Ecto neural progenitor cell (in vitro differentiated cells): ENCODE data around the gene BRME1.
"Not testable (repeated sequence)": the region's sequence is repeated elsewhere in the genome, so short reads cannot be mapped to it uniquely, and the experiment has no call there.

Experiments used
- DNase-seq: peaks from one replicate; pipeline ENCODE4 v3.0.0-alpha.2; 2018; ENCODE audit warnings: low spot score

BRME1 gene

DNA sequence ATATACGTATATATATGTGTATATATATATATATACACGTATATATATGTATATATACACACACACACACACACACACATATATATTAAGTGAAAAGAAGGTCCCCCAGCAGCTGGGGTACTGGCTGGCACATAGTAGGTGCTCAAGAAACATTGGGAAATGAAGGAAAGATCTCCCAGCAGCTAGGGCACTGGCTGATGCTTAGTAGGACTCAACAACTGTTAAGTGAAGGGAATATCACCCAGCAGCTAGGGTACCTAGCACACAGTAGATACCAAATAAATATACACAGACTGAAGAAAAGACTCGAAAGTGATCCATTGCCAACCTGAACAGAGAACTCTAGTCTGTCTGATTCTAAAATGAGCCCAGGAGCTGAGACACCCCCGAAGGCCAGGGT is 20.1 kb upstream of the BRME1 start:
- DNase-seq, result no peak

DNA sequence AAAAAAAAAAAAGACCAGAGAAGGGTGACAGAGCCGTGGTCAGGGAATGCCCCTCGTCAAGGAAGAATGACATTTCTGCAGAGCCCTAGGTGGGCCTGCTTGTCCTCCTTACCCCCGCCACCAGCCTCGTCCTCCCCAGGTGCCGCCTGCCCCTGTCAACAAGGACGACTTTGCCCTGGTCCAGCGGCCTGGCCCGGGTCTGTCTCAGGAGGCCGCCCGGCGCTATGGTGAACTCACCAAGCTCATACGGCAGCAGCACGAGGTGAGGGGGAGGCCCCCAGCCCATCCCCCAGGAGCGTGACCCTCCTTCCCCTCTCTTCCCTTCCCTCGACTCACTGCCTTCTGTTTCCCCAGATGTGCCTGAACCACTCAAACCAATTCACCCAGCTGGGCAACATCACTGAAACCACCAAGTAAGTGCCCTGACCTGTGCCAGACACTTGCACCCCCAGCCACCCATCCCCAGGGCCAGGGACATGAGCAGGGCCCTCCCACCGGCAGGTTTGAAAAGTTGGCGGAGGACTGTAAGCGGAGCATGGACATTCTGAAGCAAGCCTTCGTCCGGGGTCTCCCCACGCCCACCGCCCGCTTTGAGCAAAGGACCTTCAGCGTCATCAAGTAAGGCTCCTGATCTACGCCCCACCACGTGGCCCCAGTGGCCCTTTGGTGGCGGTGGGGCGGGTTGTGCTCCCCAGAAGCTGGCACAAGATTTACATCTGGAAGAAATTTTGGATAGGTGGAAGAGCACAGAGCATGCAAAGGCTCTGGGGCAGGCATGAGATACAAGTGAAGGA is 17.5 kb upstream of the BRME1 start:
- DNase-seq, result no peak

DNA sequence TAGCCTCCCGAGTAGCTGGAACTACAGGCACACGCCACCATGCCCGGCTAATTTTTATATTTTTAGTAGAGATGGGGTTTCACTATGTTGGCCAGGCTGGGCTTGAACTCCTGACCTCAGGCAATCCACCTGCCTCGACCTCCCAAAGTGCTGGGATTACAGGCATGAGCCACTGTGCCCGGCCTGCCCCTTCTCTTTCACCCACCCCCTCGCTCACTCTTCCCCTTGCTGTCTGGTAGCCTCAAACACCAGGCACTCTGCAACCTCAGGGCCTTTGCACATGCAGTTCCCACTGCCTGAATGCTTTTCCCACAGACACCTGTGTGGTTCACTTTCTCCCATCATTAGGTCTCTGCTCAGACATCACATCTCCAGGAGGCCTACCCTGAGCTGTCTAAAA is 16.2 kb upstream of the BRME1 start:
- DNase-seq, result not testable (repeated sequence)

DNA sequence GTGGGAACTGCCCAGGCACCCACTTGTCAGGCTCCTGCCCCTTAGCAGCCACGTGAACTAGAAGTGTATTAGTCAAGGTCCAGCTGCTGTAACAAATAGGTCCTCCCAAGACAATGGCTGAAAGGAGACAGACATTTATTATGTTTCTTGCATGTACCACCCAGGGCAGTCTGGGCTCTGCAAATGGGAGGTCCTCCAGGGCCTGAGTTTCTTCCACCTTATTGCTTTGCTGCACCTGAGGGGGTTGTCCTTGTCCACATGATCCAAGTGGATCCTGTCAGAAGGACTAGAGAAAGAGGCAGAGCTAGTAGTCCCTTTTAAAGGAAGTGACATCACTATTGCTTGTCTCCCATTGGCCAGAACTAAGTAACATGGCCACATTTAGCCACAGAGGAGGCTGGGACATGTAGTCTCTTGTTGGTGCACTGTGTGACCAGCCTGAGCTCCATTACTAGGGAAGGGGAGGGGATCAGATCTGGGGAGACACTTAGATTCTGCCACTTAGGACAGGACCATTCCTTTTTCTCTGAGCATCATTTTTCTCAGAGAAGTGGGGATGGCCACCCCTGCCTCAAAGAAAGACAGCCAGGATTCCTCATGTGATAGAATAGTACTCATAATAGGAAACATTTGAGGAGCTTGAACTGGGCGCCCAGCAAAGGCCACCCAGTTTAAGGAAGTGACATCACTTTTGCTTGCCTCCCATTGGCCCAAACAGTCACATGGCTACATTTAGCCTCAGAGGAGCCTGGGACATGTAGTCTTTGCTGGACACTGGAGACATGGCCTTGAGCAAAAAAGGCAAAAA is 15.2 kb upstream of the BRME1 start:
- DNase-seq, result no peak

DNA sequence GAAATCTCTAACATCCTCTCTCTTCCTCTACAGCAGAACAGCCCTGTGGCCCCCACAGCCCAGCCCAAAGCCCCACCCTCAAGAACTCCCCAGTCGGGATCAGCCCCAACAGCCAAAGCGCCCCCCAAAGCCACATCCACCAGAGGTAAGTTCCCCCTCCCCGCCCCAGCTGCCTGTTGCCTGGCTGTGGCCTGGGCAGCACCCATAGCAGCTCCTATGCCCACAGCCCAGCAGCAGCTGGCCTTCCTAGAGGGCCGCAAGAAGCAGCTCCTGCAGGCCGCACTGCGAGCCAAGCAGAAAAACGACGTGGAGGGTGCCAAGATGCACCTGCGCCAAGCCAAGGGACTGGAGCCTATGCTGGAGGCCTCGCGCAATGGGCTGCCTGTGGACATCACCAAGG is 14.6 kb upstream of the BRME1 start:
- no peak for DNase-seq

DNA sequence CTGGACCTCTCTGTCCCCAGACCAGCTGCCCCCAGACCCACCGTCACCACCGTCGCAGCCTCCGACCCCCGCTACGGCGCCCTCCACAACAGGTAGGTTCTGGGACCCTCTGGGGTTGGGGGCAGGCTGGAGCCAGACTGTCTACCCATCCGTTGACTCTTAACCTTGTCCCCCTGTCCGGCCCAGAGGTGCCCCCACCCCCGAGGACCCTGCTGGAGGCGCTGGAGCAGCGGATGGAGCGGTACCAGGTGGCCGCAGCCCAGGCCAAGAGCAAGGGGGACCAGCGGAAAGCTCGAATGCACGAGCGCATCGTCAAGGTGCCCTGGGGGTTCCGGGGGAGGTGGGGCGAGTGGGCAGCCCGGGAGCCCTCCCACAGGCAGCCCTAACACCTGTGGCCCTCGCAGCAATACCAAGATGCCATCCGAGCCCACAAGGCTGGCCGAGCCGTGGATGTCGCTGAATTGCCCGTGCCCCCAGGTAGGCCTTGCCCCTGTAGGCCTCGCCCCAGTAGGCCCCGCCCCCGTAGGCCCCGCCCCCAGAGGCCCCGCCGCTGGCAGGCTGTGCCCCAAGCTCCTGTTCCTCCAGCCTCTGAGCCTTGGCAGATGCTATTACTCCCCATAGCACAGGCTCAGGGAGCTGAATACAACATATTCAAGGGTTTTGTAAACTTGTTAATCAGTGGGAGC is 13.0 kb upstream of the BRME1 start:
- no peak for DNase-seq

DNA sequence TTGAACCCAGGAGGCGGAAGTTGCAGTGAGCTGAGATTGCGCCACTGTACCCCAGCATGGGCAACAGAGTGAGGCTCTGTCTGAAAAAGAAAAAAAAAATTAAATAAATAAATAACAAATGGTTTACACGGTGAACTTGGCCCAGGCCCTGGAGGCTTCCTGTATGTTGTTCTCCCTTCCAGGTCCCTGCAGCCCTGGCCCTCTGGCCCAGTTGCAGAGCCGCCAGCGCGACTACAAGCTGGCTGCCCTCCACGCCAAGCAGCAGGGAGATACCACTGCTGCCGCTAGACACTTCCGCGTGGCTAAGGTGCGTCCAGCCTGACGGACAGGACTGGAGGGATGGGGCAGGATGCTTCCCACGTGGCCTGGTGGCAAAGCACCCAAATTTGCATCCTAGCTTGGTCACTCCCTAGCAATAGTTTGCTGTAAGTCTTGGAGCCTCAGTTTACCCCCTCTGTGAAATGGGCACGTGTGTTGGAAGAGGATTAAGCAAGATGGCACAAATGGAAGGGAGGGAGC is 12.0 kb upstream of the BRME1 start:
- DNase-seq, result no peak

DNA sequence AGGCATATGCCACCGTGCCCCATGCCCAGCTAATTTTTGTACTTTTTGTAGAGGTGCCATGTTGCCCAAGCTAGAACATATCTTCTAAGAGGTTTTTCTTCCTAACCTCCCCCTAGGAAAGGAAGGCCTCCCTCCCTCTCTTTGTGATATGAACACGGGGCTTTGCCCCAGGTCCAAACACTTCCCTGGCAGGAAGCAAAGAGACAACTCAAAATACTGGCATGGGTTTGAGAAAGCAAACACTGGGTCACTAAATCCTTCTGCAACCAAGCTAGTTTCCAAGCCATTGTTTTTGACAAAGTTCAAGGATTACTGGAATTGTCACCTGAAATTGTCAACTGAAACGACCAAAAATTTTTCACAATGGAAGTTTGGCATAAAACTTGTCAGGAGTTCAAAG is 8.9 kb upstream of the BRME1 start:
- no peak for DNase-seq

DNA sequence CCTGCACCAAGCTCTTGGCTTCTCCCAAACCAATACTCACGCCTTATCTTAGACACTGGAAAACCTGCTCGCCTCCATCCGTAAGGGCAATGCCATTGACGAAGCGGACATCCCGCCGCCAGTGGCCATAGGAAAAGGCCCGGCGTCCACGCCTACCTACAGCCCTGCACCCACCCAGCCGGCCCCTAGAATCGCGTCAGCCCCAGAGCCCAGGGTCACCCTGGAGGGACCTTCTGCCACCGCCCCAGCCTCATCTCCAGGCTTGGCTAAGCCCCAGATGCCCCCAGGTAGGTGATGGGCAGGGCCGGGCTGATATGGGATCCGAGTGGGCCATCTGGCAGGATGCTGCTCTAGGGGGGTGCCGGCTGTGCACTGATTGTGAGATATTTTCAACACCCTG is 7.4 kb upstream of the BRME1 start:
- no peak for DNase-seq

DNA sequence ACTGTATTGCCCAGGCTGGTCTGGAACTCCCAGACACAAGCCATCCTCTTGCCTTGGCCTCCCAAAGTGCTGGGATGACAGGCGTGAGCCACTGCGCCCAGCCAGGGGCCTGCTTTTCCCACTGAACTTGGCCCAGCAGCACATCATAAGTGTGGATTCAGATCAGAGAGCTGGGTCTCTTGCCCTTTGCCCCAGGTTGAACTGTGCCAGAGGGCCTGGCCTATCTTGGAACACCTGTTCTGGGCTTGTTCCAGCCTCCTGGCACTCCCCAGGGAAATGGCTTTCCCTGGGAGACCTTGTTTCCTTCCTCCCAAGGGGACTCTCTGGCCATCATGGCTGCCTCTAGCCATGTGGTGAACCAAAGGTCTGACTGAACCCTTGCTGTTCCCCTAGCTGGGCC is 3.5 kb upstream of the BRME1 start:
- DNase-seq, result no peak

DNA sequence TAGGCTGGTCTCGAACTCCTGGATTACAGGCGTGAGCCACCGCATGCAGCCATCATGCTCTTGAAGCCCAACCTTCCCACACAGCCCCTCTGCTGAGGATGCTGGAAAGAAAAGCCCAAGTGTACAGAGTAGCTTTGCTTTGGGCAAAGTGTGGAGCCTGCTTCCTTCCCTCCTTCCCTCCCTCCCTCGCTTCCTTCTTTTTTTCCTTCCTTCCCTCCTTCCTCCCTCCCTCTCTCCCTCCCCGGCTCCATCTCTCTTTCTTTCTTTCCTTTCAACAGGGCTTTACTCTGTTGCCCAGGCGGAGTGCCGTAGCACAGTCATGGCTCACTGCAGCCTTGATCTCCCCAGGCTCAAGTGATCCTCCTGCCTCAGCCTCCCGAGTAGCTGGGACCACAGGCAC is 2.8 kb upstream of the BRME1 start:
- no peak for DNase-seq

DNA sequence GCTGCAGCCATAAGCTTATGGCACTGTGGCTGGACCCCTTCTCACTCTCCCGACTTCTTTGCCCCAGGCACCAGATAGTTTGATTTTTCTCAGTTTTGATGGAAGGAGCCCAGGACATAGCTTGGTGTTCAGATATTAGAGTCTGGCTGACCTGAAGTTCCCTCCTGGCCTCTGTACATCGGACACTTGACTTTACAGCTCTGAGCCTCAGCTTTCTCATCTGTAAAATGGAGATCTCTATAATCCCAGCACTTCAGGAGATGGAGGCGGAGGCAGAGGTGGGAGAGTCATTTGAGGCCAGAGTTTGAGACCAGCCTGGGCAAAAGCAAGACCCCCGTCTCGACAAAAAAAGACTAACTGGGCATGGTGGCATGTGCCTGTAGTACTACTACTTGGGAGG is 993 bp upstream of the BRME1 start:
- DNase-seq, result no peak

DNA sequence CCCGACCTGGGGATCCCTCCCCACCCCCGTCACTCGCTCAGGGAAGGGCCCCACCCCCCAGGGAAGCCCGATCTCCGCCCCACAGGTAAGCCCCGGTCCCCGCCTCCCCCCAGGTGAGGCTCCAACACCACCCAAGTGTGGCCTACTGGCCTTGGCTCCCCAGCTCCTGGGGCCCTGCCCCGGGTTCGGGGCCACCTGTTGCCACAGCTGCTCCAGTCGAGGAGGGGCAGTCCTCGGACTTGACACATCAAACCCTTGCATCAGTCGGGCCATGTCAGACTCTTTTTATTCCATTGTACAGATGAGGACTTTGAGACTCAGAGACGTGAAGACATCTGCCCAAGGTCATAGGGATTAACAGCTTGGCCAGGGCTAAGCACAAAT is 596 bp upstream of the BRME1 start:
- no peak for DNase-seq

DNA sequence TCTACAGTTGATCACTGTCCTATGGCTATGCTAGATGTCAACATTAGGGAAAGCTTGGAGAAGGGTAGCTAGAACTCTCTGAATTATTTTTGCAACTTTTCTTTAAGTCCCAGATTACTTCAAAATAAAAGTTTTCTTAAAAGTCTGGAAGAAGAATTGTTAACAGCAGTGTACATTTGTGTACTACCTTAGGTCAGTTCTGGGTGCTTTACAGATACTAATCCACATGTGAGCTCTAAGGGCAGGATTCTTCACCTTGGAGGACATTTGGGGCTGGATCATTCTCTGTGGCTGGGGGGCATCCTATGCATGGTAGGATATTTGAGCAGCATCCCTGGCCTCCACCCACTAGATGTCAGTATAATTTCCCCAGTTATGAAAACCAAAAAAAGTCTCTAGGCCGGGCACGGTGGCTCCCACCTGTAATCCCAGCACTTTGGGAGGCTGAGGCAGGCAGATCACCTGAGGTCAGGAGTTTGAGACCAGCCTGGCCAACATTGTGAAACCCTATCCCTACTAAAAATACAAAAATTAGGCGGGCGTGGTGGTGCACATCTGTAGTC is 2.8 kb downstream of the BRME1 start:
- DNase-seq, result no peak

DNA sequence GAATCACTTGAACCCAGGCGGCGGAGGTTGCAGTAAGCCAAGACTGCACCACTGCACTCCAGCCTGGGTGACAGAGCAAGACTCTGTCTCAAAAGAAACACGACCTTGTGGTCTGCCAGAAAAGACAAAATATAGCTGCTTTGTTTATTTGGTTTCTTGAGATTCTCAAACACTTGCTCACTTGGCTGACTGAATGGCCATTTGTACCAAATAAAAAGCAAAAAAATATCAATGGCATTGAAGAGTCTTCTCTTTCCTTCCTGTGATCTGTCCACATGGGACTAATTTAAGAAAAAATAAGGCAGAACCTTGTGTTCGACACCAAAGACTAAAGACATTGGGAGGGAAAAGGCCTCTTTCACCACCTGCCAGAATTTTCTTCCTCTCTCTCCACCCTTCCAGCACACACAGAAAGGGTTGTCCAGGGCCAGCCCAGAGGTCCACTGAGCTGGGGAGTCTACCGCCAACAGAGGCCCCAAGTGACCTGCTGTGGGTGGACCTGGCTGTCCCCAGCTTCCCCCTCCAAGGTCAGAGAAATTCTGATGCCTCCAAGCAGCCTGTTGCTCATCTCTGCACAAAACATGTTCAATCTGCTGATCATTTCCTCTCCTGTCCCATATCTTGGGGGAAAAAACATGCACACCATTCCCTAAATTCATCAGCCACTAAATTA is 5.9 kb downstream of the BRME1 start:
- DNase-seq, result no peak

DNA sequence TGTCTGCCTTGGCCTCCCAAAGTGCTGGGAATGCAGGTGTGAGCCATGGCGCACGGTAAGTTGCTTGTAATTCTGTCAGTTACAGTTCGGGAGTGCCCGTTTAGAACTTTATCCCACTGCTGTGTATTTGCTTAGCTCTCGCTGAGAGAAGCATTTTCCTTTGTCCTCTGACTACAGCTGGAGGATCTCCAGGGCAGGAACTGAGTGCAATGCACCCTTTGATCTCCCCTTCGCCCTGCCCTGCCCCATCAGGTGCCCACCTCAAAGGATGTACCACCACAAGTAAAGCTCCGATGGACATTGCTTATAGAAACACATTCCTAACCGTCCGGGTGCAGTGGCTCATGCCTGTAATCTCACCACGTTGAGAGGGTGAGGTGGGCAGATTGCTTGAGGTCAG is 6.5 kb downstream of the BRME1 start:
- DNase-seq, result no peak

DNA sequence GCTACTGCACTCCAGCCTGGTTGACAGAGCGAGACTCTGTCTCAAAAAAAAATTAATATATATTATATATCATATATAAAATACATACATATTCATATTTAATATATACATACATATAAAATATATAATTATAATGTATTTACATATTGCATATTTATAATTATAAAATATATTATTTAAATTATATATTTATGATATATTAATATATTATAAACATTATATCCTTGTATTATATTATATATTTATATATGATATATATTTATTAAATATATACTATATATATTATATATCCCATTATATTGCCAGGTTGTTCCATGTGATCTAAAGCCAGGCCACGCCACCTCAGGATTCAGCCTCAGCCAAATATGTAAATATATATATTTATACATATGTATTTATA is 9.7 kb downstream of the BRME1 start:
- DNase-seq, result no peak

DNA sequence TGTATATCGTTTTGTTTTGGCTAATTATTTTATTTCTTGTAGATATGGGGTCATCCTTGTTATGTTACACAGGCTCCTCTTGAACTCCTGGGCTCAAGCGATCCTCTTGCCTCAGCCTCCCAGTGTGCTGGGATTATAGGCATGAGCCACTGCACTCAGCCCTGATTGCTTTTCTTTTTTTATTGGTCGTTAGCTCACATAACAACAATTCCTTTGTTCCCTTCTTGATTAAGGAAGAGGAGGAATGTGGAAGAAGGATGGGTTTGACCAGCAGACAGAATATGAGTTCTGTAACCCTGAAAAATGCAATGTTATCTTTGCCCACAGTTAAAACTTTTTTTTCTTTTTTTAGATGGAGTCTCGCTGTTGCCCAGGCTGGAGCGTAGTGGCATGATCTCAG is 11.4 kb downstream of the BRME1 start:
- no peak for DNase-seq

DNA sequence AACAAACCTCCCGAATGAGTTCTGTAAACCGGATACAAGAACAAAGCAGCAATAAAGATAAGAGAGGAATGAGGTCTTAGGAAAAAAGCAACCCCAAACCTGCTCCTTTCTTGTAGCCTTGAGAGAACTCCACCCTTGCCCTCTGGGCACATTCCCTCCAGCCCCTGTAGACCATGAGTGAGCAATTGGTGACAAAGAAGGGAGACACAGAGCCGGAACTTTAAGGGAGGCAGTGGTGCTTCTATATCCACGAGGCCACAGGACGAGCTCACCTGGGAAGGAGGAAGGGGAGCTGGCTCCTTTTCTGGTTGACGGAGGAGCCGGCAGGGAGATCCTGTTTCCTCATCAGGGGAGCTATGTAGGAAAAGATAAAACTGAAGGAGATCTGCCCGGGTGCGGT is 13.0 kb downstream of the BRME1 start:
- DNase-seq, result no peak

DNA sequence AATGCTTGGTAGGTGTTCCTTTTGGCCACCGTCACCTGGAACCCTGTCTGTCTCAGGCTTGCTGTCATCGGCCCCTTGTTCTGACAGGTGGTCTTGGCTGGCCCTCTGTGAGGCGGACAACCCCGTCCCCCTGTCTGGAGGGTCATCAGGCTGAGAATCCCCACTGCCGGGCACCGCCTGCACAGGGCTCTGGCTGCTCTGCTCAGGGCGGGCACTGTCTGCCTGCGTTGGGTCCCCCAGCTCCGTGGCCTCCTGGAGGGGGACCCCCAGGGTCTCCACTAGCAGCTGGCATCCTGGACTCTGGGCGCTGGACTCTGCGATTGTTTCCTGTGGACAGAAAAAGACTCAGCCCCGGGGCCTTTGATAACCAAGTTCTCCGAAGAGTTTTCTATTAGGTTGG is 15.8 kb downstream of the BRME1 start:
- no peak for DNase-seq

DNA sequence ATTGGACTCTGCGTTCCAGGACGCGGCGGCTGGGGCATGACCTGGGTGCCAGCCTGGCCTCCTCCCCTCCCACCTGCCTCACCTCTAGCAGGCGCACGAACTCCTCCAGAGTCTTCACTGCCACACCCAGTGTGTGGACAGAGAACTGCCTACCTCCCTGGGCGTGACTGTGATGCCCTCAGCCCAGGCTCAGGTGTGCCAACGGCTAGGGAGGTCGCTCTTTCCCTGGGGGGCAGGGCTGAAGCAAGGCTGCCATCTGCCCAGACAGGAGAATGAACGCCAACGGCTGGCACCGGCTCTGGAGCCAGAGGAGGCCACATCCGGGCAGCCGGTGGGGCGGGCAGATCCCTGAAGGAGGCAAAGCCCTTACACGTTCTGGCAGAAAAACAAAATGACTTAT is 17.6 kb downstream of the BRME1 start:
- no peak for DNase-seq

DNA sequence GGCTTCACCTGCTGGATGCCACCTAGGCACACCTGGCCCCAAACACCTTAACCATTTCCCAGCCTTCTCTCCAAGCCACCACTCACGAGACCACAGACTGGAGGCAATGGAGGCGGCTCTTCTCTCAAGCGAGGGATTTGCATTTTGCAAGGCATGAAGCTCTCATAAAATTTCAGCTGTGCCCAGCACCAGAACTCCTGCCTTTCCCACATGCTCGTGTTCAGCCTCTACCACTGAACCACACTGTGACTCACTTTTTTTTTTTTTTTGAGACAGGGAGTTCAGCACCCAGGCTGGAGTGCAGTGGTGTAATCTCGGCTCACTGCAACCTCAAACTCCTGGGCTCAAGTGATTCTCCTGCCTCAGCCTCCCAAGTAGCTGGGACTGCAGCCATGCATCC is 18.4 kb downstream of the BRME1 start:
- DNase-seq, result no peak
